ENCODE measurements around the gene CAMK2A. TPM values are rescaled to one million over a fixed set of nuclear protein-coding genes. Genes with fewer than 3 reads are reported as not detected.
A peak's percentile ranks its signal among the peaks of the same experiment; 100 is the strongest.

Gene CAMK2A
- polyA plus RNA-seq, 1 of the 3 experiments (the other 2 are of a cell fraction) = 0.10 TPM

DNA sequence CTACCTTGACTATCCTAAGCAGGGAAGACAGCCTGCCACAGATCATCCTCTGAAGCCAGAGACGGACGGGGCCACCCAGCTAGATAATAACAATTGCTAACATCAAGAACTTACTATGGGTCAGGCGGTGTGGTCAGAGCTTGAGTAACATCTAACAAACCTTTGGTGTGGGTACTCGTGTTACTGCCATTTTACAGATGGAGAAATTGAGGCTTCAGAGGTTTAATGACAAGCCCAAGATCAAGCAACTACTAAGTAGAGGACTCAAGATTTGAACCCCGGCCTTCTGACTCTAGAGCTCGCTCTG is 29.9 kb upstream of the CAMK2A start:
- 0 out of 2 replicates have a peak overlapping the region, but pooled peaks have one; percentile 9 for H3K4me2 ChIP-seq
- H3K27ac ChIP-seq (ENCODE audit: low read depth in 2 of 2, low read length in 1 of 2) = peak overlapping the region in 1 of 2 experiments; percentile 99; a peak in 2 of 4 replicates

More for the DNA sequence above, 29.9 kb upstream of the CAMK2A start:
- TF ChIP-seq NRF1 (IDR thresholded peaks at IDR 0.05; ENCODE audit: low read depth, low read length) (no peak), RXRA (IDR thresholded peaks at IDR 0.05; ENCODE audit: borderline replicate concordance, low read depth) (no peak), GATA2 (CRISPR knock-in tag; IDR thresholded peaks at IDR 0.05) (no peak), EP300 (IDR thresholded peaks at IDR 0.05; ENCODE audit: borderline replicate concordance in 1 of 2, low read depth in 1 of 2, low read length in 1 of 2) (no peak), ELF1 (IDR thresholded peaks at IDR 0.05) (no peak)
- TF ChIP-seq, protein P1, sequence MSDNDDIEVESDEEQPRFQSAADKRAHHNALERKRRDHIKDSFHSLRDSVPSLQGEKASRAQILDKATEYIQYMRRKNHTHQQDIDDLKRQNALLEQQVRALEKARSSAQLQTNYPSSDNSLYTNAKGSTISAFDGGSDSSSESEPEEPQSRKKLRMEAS (IDR thresholded peaks at IDR 0.05; ENCODE audit: low read depth) = no peak
- TF ChIP-seq, protein P2, sequence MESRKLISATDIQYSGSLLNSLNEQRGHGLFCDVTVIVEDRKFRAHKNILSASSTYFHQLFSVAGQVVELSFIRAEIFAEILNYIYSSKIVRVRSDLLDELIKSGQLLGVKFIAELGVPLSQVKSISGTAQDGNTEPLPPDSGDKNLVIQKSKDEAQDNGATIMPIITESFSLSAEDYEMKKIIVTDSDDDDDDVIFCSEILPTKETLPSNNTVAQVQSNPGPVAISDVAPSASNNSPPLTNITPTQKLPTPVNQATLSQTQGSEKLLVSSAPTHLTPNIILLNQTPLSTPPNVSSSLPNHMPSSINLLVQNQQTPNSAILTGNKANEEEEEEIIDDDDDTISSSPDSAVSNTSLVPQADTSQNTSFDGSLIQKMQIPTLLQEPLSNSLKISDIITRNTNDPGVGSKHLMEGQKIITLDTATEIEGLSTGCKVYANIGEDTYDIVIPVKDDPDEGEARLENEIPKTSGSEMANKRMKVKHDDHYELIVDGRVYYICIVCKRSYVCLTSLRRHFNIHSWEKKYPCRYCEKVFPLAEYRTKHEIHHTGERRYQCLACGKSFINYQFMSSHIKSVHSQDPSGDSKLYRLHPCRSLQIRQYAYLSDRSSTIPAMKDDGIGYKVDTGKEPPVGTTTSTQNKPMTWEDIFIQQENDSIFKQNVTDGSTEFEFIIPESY (IDR thresholded peaks at IDR 0.05; ENCODE audit: borderline replicate concordance, low read depth) = no peak
- TF ChIP-seq, protein P3, sequence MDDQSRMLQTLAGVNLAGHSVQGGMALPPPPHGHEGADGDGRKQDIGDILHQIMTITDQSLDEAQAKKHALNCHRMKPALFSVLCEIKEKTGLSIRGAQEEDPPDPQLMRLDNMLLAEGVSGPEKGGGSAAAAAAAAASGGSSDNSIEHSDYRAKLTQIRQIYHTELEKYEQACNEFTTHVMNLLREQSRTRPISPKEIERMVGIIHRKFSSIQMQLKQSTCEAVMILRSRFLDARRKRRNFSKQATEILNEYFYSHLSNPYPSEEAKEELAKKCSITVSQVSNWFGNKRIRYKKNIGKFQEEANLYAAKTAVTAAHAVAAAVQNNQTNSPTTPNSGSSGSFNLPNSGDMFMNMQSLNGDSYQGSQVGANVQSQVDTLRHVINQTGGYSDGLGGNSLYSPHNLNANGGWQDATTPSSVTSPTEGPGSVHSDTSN (IDR thresholded peaks at IDR 0.05) = no peak
- TF ChIP-seq, protein P4, sequence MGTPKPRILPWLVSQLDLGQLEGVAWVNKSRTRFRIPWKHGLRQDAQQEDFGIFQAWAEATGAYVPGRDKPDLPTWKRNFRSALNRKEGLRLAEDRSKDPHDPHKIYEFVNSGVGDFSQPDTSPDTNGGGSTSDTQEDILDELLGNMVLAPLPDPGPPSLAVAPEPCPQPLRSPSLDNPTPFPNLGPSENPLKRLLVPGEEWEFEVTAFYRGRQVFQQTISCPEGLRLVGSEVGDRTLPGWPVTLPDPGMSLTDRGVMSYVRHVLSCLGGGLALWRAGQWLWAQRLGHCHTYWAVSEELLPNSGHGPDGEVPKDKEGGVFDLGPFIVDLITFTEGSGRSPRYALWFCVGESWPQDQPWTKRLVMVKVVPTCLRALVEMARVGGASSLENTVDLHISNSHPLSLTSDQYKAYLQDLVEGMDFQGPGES (IDR thresholded peaks at IDR 0.05; ENCODE audit: low read depth, low read length) = no peak
- TF ChIP-seq, protein P5, sequence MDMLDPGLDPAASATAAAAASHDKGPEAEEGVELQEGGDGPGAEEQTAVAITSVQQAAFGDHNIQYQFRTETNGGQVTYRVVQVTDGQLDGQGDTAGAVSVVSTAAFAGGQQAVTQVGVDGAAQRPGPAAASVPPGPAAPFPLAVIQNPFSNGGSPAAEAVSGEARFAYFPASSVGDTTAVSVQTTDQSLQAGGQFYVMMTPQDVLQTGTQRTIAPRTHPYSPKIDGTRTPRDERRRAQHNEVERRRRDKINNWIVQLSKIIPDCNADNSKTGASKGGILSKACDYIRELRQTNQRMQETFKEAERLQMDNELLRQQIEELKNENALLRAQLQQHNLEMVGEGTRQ (IDR thresholded peaks at IDR 0.05; ENCODE audit: borderline replicate concordance, low read depth, low read length) = no peak
- no peak for DNase-seq
- peaks cover 34% of the 10 kb centered on the region for H3F3A ChIP-seq (replicated peaks; ENCODE audit: insufficient read depth)
- no peaks in the 10 kb centered on the region for H4K20me1 ChIP-seq (ENCODE audit: insufficient read depth)
- no peaks in the 10 kb centered on the region for H3K27me3 ChIP-seq (ENCODE audit: insufficient read depth)
- CTCF ChIA-PET = interaction anchor here (1.1 to 2.1 kb wide), 4 partner anchors 15 to 73 kb away, joined by 3 to 6 read pairs (median 5); no protein-coding TSS in a partner anchor
- whole genome bisulfite sequencing (ENCODE audit: low lambda C conversion rate) = 98% methylated on average over 6 of the region's 6 CpGs
- no peaks in the 10 kb centered on the region for H3K9me2 ChIP-seq
- H3K4me1 ChIP-seq (ENCODE audit: control insufficient read depth in 1 of 2, insufficient read depth in 2 of 2, low read depth in 1 of 2, low read length in 1 of 2) = peaks cover 27% of the 10 kb centered on the region in 2 experiments
- POLR2A ChIA-PET = no interaction called here
- no peaks in the 10 kb centered on the region for H3K79me2 ChIP-seq (ENCODE audit: insufficient read depth)
- H3K4me3 ChIP-seq (ENCODE audit: low read depth in 2 of 2, low read length in 1 of 2) = no peak overlapping the region
- peak overlapping the region; percentile 65 for H3K9ac ChIP-seq
- H3K36me3 ChIP-seq (replicated peaks in 1 of 2; ENCODE audit: control insufficient read depth in 1 of 2, insufficient read depth in 2 of 2, low read length in 1 of 2) = no peaks in the 10 kb centered on the region
- H3K9me3 ChIP-seq = no peaks in the 10 kb centered on the region
- H2AFZ ChIP-seq (ENCODE audit: low read depth) = no peak overlapping the region
